Mesenchymal stem cell (in vitro differentiated cells and primary cell): ENCODE data around the gene TMX4.
"Not testable (repeated sequence)": the region's sequence is repeated elsewhere in the genome, so short reads cannot be mapped to it uniquely, and the experiment has no call there.

ENCODE experiments used
- DNase-seq: peaks from one replicate; pipeline ENCODE4 v3.0.0-alpha.2; 2013
- H2AFZ ChIP-seq: one replicate; pipeline ENCODE4 v1.6.1; 2013; ENCODE audit warnings: low read depth, mild to moderate bottlenecking, control low read depth, inconsistent platforms, low read length, moderate library complexity
- H2AK5ac ChIP-seq: 2 replicates; pipeline ENCODE4 v1.6.1; 2013; ENCODE audit warnings: low read length, moderate library complexity, mild to moderate bottlenecking, inconsistent platforms; ENCODE audit not compliant: severe bottlenecking
- H2BK120ac ChIP-seq: one replicate; pipeline ENCODE4 v1.6.1; 2013; ENCODE audit warnings: low read depth, mild to moderate bottlenecking, inconsistent platforms, low read length, moderate library complexity
- H2BK12ac ChIP-seq, 2 experiments: one replicate each; pipeline ENCODE4 v1.6.1; 2013; ENCODE audit warnings: inconsistent platforms in 2 of 2, low read length in 2 of 2, mild to moderate bottlenecking in 2 of 2, moderate library complexity in 2 of 2, control low read depth in 1 of 2
- H2BK15ac ChIP-seq: one replicate; pipeline ENCODE4 v1.6.1; 2013; ENCODE audit warnings: mild to moderate bottlenecking, low read depth, inconsistent platforms; ENCODE audit not compliant: poor library complexity, severe bottlenecking
- H2BK5ac ChIP-seq: 2 replicates; pipeline ENCODE4 v1.6.1; 2013; ENCODE audit warnings: low read depth, mild to moderate bottlenecking, low read length, control low read depth, inconsistent platforms; ENCODE audit not compliant: poor library complexity, severe bottlenecking
- H3K14ac ChIP-seq, 2 experiments: one replicate each; pipeline ENCODE4 v1.6.1; 2013; ENCODE audit warnings: inconsistent platforms in 2 of 2, low read length in 2 of 2, control low read depth in 1 of 2, mild to moderate bottlenecking in 1 of 2, moderate library complexity in 1 of 2
- H3K18ac ChIP-seq, 2 experiments: one replicate each; pipeline ENCODE4 v1.6.1; 2013; ENCODE audit warnings: inconsistent platforms in 2 of 2, low read length in 2 of 2, control low read depth in 1 of 2, low read depth in 1 of 2, mild to moderate bottlenecking in 1 of 2
- H3K23ac ChIP-seq, 2 experiments: one replicate each; pipeline ENCODE4 v1.6.1; 2013; ENCODE audit warnings: inconsistent platforms in 2 of 2, low read length in 2 of 2, mild to moderate bottlenecking in 2 of 2, moderate library complexity in 2 of 2, control low read depth in 1 of 2
- H3K27ac ChIP-seq: 2 replicates; pipeline ENCODE4 v1.5.1; 2013; ENCODE audit warnings: mild to moderate bottlenecking, moderate library complexity, low read length, control low read depth, inconsistent platforms; ENCODE audit not compliant: poor library complexity, severe bottlenecking
- H3K27me3 ChIP-seq, 2 experiments: 2 replicates each; pipeline versions ENCODE4 v1.6.1 to v1.7.0; 2013; ENCODE audit warnings: low read length in 2 of 2, mild to moderate bottlenecking in 2 of 2, moderate library complexity in 2 of 2, control low read depth in 1 of 2, inconsistent platforms in 1 of 2; ENCODE audit not compliant: control insufficient read depth in 1 of 2, insufficient read depth in 1 of 2
- H3K36me3 ChIP-seq, 2 experiments: 2 replicates each; pipeline versions ENCODE4 v1.6.1 to v1.7.0; 2013; ENCODE audit warnings: low read length in 2 of 2, control low read depth in 1 of 2, inconsistent platforms in 1 of 2, low read depth in 1 of 2, mild to moderate bottlenecking in 1 of 2; ENCODE audit not compliant: insufficient read depth in 2 of 2, control insufficient read depth in 1 of 2
- H3K4ac ChIP-seq, 2 experiments: one replicate each; pipeline ENCODE4 v1.6.1; 2013; ENCODE audit warnings: inconsistent platforms in 2 of 2, low read length in 2 of 2, mild to moderate bottlenecking in 2 of 2, moderate library complexity in 2 of 2, control low read depth in 1 of 2, low read depth in 1 of 2
- H3K4me1 ChIP-seq: 2 replicates; pipeline ENCODE4 v1.6.1; 2013; ENCODE audit warnings: low read depth, low read length, control low read depth; ENCODE audit not compliant: control insufficient read depth, insufficient read depth
- H3K4me2 ChIP-seq: 2 replicates; pipeline ENCODE4 v1.6.1; 2013; ENCODE audit warnings: low read length, mild to moderate bottlenecking, inconsistent platforms; ENCODE audit not compliant: poor library complexity, severe bottlenecking
- H3K4me3 ChIP-seq, 2 experiments: 2 replicates each; pipeline versions ENCODE4 v1.5.1 to v1.7.0; 2013; ENCODE audit warnings: low read length in 2 of 2, mild to moderate bottlenecking in 2 of 2, control low read depth in 1 of 2, low read depth in 1 of 2; ENCODE audit not compliant: insufficient read depth in 1 of 2
- H3K79me1 ChIP-seq: replicated peaks from 2 replicates; pipeline ENCODE4 v1.6.1; 2013; ENCODE audit warnings: mild to moderate bottlenecking, control low read depth, low read length, inconsistent platforms; ENCODE audit not compliant: poor library complexity, severe bottlenecking
- H3K9ac ChIP-seq: 2 replicates; pipeline ENCODE4 v1.7.0; 2013; ENCODE audit warnings: mild to moderate bottlenecking, low read length, moderate library complexity
- H3K9me3 ChIP-seq: 2 replicates; pipeline ENCODE4 v1.7.0; 2013; ENCODE audit warnings: mild to moderate bottlenecking, low read length; ENCODE audit not compliant: control insufficient read depth
- H4K8ac ChIP-seq: one replicate; pipeline ENCODE4 v1.6.1; 2013; ENCODE audit warnings: inconsistent platforms, mild to moderate bottlenecking, low read length, moderate library complexity
- H4K91ac ChIP-seq: one replicate; pipeline ENCODE4 v1.6.1; 2013; ENCODE audit warnings: mild to moderate bottlenecking, low read length, inconsistent platforms
- WGBS: methylation state at CpG from one replicate; pipeline ENCODE4 v1.1.7; 2013; ENCODE audit warnings: mixed read lengths; 5-methylcytosine and 5-hydroxymethylcytosine counted together

Gene TMX4

DNA sequence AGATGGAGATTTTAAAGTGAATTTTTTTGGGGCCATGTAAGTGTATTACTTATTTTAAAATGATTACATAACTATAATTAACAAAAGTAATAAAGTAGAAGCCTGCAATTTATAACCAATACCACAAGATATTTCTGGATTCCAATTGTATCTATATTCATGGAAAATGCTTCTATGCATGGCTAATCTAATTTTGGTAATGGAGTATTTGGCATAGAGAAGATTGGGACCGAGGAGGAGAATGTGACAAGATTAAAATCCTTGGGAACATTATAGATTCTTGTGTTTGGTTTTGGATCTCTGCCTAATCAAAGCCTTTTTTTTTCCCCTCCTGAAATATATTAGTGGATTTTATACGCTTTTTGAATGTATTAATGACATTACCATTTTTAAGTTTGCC is 12.9 kb upstream of the TMX4 start:
- Histone ChIP-seq H3K27ac (no peak overlapping the region), H2AK5ac (no peak overlapping the region), H3K79me1 (no peaks in the 10 kb centered on the region), H2AFZ (no peak overlapping the region), H2BK15ac (no peak overlapping the region), H2BK12ac (no peak overlapping the region), H3K4me2 (no peak overlapping the region), H3K27me3 (no peaks in the 10 kb centered on the region), H3K23ac (no peak overlapping the region), H2BK120ac (no peak overlapping the region), H3K4me1 (no peaks in the 10 kb centered on the region), H3K36me3 (no peaks in the 10 kb centered on the region), H2BK5ac (no peak overlapping the region), H3K14ac (no peak overlapping the region), H4K8ac (no peak overlapping the region), H3K9me3 (no peaks in the 10 kb centered on the region), H3K4ac (no peak overlapping the region), H4K91ac (no peak overlapping the region), H3K4me3 (no peak overlapping the region), H3K9ac (no peak overlapping the region), H3K18ac (no peak overlapping the region)
- WGBS = 80% methylated on average over 1 of the region's 2 CpGs
- DNase-seq = no peak

DNA sequence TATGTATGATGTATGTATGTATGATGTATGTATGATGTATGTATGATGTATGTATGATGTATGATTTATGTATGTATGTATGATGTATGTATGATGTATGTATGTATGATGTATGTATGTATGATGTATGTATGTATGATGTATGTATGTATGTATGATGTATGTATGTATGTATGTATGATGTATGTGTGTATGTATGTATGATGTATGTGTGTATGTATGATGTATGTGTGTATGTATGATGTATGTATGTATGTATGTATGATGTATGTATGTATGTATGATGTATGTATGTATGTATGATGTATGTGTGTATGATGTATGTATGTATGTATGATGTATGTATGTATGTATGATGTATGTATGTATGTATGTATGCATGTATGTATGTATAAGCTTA is 12.0 kb upstream of the TMX4 start:
- not testable (repeated sequence) for H3K18ac ChIP-seq, H3K4me3 ChIP-seq, H2BK12ac ChIP-seq, H2AK5ac ChIP-seq, H4K8ac ChIP-seq, H2BK15ac ChIP-seq, H3K9me3 ChIP-seq, H3K14ac ChIP-seq, DNase-seq, H3K9ac ChIP-seq, H3K27me3 ChIP-seq, H4K91ac ChIP-seq, H2BK5ac ChIP-seq, H3K27ac ChIP-seq, H3K4me1 ChIP-seq, H2AFZ ChIP-seq, H3K23ac ChIP-seq, H3K36me3 ChIP-seq, H3K4ac ChIP-seq, H3K4me2 ChIP-seq, H3K79me1 ChIP-seq, H2BK120ac ChIP-seq

DNA sequence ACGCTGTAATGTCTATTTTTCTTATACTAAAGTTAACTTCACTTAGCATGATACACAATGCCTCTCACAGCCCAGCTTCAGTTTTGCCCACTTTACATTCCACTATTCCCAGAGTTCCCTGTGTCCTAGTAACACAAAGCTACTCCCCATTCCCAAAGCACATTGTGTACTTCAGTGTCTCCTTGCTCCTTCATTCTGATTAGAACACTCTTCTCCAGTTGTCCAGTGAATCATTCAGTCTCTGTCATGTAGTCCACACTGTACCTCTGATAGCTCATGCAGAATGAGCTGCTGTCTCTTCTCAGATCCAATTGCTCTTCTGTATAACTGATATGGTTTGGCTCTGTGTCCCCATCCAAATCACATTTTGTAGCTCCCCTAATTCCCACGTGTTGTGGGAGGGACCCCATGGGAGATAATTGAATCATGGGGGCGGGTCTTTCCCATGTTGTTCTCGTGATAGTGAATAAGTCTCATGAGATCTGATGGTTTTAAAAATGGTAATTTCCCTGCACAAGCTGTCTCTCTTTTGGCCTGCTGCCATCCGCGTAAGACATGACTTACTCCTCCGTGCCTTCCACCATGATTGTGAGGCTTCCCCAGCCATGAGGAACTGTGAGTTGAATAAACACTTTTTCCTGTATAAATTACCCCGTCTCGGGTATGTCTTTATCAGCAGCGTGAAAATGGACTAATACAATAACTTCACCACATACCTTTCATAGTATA is 2.1 kb upstream of the TMX4 start:
- no peak overlapping the region for H3K23ac ChIP-seq
- WGBS = 92% methylated on average over 10 of the region's 10 CpGs

DNA sequence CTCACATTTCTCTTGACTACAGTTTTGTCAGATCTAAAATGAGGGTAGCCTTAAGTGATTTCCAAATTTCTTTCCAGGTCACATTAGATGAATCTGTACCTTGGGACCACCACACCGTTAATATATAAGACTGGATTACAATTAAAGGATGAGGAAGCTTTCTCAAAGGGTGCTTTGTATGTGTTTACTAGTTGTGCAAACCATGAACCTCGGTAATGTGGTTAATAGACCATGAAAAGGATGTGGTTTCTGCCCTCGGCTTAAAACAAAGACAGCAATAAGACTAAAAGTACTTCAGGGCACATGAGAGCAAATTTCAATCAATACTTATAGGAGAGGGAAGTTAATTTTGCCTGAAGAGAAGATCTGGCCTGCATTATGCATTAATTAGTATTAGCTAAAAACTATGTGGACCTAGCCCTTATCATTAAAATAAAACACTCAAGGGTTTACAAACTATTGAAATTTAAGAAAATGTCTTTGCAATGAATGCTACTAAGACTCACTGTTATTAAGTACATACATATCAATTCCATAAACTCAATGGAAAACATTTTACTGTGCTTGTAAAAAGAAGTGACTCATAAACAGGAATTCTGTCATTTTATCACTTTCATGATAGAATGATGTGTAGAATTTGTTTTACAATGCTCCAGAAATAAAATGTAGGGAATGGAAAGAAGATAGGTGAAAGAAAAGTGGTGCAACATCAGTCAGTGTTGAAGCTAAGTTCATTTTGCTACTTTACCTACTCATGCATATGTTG is 936 bp upstream of the TMX4 start:
- peak; percentile 46 for DNase-seq
- H3K4me1 ChIP-seq = no peaks in the 10 kb centered on the region
- H3K79me1 ChIP-seq = peaks cover 1% of the 10 kb centered on the region
- no peak overlapping the region for H4K91ac ChIP-seq
- no peak overlapping the region for H2BK12ac ChIP-seq
- no peak overlapping the region for H3K4ac ChIP-seq
- H3K4me3 ChIP-seq = peak overlapping the region in 1 of 2 experiments; percentile 88
- no peaks in the 10 kb centered on the region for H3K9me3 ChIP-seq
- no peaks in the 10 kb centered on the region for H3K36me3 ChIP-seq
- H3K27me3 ChIP-seq = no peaks in the 10 kb centered on the region
- no peak overlapping the region for H3K23ac ChIP-seq
- WGBS = 27% methylated on average over 2 of the region's 3 CpGs
- H3K14ac ChIP-seq = no peak overlapping the region
- no peak overlapping the region for H2BK5ac ChIP-seq
- H2BK15ac ChIP-seq = no peak overlapping the region
- no peak overlapping the region for H4K8ac ChIP-seq
- H2AFZ ChIP-seq = no peak overlapping the region
- H3K27ac ChIP-seq = no peak overlapping the region
- no peak overlapping the region for H2AK5ac ChIP-seq
- H3K4me2 ChIP-seq = no peak overlapping the region
- peak overlapping the region; percentile 93 for H3K9ac ChIP-seq
- H2BK120ac ChIP-seq = no peak overlapping the region
- H3K18ac ChIP-seq = no peak overlapping the region

More for the DNA sequence above, 2.1 kb upstream of the TMX4 start:
- H2AK5ac ChIP-seq = no peak overlapping the region
- no peak overlapping the region for H2BK15ac ChIP-seq
- H3K4me1 ChIP-seq = no peaks in the 10 kb centered on the region
- H2BK12ac ChIP-seq = no peak overlapping the region
- no peak overlapping the region for H4K8ac ChIP-seq
- H4K91ac ChIP-seq = no peak overlapping the region
- peaks cover 1% of the 10 kb centered on the region for H3K79me1 ChIP-seq
- H3K14ac ChIP-seq = no peak overlapping the region
- no peaks in the 10 kb centered on the region for H3K36me3 ChIP-seq
- H3K27ac ChIP-seq = no peak overlapping the region
- H3K27me3 ChIP-seq = no peaks in the 10 kb centered on the region
- no peak overlapping the region for H3K18ac ChIP-seq
- peak; percentile 3 for DNase-seq
- H3K9me3 ChIP-seq = no peaks in the 10 kb centered on the region
- H3K4ac ChIP-seq = no peak overlapping the region
- H2AFZ ChIP-seq = no peak overlapping the region
- no peak overlapping the region for H3K9ac ChIP-seq
- no peak overlapping the region for H2BK120ac ChIP-seq
- no peak overlapping the region for H3K4me3 ChIP-seq
- H2BK5ac ChIP-seq = no peak overlapping the region
- no peak overlapping the region for H3K4me2 ChIP-seq
